Ecto neural progenitor cell (in vitro differentiated cells): Measurements from ENCODE around the gene TAS2R7.
"Not testable (repeated sequence)": the region's sequence is repeated elsewhere in the genome, so short reads cannot be mapped to it uniquely, and the experiment has no call there.

Source experiments
- DNase-seq: peaks from one replicate; pipeline ENCODE4 v3.0.0-alpha.2; 2018; ENCODE audit warnings: low spot score

TAS2R7 gene, protein sequence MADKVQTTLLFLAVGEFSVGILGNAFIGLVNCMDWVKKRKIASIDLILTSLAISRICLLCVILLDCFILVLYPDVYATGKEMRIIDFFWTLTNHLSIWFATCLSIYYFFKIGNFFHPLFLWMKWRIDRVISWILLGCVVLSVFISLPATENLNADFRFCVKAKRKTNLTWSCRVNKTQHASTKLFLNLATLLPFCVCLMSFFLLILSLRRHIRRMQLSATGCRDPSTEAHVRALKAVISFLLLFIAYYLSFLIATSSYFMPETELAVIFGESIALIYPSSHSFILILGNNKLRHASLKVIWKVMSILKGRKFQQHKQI

DNA sequence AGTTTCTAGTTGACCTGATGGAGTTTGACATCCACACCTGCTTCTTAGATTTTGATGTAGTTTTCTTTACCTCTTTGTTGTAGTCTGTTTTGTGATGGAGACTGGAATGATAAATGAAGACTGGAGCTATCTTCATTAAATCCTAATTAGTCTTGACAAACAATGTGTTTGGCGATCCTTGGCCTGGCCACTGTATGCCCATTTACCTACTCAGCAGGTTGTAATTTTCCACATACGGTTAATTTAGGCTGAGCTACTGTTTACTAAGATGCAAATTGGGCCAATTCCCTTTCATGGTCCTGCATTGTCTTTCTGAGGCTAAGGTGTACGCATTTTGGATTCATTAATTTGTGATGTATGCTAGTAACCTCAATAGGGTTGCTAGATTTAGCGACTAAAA lies at the start of gene TAS2R7:
Gene TAS2R7 (minus strand): TSS at position 41 of the 400 bp plus-strand sequence. CDS start 57 bp downstream, outside the sequence.
- no peak for DNase-seq

DNA sequence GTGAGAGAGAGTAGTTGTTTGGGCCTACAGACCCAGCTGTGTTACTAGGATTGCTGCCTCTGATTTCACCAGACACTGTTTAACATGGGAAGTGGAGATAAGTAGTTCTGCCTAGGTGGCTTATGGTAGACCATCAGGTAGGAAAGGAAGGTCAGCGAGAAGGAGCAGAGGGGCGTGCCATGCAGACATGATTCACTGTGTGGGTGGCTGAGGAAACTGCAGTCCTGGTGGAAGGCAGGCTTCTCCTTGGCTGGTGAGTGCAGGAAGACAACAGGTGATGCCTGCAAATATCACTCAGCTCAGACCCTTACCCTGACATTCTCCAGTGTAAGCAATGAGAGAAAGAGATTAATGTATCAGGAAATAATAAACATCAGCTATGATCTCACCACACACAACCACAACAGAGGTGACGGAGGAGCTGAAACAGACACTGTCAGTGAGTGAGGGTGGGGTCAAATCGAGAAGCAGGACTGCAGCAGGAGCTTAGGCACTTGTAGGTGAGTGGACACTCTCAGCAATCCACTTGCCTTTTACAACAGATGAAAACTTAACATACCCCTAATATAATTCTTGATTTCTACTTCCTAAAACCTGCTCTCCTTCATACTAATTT lies 48.9 kb upstream of the TAS2R7 start:
- no peak for DNase-seq

DNA sequence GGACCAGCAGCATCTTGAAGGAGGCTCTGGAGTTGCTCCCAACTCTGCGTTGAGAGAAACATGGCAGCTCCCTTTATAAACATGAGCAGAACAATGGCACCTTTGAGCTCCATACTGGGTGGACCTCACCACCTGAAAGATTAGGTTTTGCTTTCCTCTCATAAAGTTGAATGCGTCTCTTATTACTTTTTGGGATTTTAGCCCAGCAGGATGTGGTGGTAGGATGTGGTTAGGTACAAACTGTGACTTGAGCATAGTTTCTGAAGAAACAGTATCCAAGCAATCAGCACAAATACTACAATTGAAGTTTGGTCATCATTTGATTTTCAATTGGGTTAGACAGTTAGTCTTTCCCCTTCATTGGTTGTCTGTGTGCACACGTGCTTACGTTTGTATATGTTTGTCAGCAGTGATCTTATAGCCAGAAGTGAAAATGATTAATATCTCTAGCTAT lies 47.0 kb upstream of the TAS2R7 start, which contains the start of gene PRR4:
Gene PRR4 (minus strand): TSS at position 51 of the 454 bp plus-strand sequence. CDS start 38 bp downstream, at position 13.
- no peak for DNase-seq

DNA sequence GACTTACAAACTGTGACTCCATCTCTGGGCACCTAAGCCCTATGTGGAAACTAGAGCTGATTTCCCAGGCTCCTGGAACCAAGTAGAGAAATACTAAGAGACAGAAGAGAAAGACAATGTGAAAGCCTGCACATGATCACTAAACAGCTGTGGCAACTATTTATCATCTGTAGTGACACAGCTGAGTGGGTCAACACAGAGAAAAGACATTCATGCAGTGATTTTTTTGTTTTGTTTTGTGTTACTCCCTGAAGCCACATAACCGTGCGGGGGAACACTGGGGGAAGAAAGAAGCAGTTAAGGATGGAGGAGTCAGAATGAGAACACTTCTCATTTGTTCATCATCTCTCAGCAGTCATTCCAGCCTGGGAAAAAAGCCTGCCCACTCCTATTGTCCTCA lies 45.3 kb upstream of the TAS2R7 start:
- no peak for DNase-seq

DNA sequence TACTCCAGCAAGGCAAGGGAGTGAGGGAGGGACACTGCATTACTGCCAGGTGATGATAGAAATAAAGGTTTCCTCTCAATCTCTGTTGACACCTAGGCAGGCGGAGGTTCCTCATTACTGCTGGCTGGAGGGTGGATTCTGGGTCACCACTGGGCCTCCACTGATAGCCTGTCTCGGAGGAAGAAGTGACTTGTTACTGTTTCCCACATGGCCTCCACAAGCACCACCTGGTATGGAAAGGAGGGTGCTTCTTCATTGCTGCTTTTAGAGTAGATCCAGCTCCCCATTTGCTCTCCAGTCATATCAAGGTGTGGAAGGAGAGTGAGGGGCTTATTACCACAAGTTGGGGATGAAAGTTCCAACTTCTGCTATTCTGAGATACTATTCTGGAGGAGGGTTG lies 40.4 kb upstream of the TAS2R7 start:
- DNase-seq, result no peak

DNA sequence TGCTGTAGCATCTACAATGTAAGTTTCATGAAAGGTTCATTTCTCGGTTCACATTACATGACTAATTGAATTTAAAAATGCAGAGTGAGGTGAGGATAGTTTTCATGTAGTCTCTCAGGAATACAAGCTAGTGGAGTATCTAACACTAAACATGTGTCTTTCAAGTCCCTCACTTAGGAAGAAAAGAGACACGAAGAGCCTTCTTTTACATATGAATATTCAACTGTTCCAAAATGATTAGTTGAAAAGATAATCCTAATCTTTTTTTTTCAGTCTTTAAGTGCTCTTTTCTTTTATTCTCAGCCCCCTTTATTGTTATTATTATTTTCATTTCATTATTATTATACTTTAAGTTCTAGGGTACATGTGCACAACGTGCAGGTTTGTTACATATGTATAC lies 36.0 kb upstream of the TAS2R7 start:
- DNase-seq, result no peak

DNA sequence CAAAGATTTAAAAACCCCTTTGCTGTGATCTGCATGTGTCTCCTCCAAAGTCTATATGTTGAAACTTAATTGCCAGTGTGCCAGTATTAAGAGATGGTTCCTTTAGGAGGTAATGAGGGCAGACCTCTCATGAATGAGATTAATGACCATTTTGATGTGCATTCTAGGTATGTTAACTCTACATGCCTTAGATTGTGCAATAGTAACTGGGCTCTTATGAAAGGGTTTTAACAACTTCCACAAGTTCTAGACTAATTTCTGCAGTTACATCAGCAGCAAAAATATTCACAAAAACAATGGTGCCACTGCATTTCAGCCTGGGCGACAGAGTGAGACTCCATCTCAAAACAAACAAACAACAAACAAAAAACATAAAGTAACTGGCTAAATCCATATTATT lies 27.6 kb upstream of the TAS2R7 start:
- DNase-seq, result no peak

DNA sequence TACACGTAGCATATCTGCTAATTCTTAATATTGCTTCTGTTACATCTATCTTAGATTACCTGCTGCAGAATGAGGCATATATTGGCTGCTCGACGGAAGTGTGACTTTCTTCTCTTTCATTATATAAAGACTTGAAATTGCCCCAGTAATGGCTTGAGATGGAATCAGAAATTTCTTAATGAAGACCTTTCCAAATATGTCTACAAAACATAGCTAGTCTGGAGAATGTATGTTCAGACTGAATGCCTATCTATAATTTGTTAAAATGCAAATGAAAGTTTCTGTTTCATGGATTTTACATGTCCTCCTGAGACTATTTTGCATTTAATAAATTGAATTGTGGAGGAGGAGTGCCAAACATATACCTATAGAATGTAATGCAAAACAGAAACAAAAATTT lies 23.8 kb upstream of the TAS2R7 start, which contains the start of gene TAS2R10:
Gene TAS2R10 (minus strand): TSS at position 101 of the 400 bp plus-strand sequence. CDS start 89 bp downstream, at position 12.
- no peak for DNase-seq

DNA sequence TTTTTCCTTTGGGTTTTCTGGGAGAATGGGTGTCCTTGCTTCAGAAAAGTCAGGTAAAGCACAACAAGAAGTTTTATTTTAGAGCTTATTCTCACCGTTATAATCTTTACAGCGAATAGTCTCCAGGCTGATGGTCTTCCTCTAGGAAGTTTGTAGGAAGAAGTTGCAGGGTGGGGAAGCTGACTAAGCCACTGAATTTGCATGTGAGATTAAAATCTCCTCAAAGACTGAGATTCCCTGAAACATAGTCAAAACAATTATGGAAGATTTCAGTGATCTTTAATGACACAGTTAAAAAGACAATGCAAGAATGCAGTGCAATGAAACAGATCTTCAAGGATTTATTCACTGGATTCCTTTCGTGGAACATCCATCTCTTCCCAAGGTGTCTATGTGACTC lies 22.5 kb upstream of the TAS2R7 start:
- no peak for DNase-seq

DNA sequence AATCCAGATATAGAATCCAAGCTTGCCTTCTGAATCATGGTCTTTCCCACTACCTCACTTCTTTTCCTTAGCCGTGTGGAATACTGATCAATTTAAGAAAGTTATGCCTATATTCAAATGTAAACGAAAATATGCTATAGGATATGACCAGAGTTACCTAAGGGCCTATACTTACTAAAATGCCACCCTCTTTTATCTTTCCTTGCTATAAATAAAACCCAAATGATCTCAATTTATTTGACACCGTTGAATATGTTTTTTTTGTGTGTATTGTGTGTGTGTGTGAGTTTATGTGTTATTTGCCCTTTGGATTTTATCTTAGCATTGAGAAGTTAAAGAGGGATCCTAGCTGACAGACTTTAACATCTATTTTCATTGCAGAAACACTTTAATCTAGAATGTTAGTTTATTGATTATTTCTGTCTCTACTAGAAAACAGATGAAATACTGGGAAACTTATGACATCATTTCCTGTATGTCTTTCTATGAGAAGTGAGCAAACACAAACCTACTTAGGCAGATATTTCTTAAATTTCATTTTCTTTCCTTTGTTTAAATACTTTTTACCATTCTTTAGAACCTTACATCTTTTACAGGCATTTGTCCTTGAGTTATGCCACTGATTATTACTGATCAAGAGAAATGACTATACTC lies 9.6 kb upstream of the TAS2R7 start:
- no peak for DNase-seq

DNA sequence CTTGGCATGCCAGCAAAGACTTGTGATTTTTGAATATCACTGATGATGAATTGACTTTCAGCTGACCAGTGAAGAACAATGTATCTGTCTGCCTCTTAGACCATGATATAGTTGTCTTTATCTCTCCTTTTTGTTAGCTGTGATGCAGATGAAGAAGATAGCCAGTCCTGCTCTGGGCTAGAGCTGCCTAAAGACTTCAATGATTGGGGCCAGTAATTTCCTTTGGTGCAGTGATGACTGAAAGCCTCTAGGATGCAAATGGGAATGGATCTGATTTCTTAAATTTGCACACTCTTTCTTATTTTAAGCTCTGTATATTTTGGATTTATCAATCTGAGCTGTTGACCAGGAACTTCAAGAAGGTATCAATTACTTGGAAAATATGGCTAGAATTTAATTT lies 7.6 kb upstream of the TAS2R7 start, which contains the start of gene TAS2R9:
Gene TAS2R9 (minus strand): TSS at position 101 of the 400 bp plus-strand sequence. CDS start 93 bp downstream, at position 8.
- DNase-seq, result no peak

DNA sequence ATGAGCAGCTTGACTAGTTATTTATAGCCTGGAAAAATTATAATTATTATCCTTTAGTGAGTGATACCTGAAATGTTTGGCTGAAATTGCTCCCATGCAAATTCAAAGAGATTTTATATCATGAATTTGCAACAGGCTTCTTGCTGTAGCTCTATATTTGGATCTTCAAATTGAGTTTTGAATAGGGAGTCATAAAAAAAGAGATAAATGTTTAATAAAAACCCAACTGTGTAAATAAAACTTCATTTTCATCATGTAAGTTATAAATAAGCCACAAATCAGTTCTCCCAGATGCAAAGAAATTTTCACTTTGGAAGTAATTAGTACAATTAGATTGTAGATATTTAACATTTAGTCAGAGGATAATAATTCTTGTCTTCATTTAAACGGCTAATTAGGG lies 4.8 kb upstream of the TAS2R7 start, which contains the start of gene TAS2R8:
Gene TAS2R8 (minus strand): TSS at position 101 of the 400 bp plus-strand sequence. CDS start 306 bp downstream, outside the sequence.
- no peak for DNase-seq

DNA sequence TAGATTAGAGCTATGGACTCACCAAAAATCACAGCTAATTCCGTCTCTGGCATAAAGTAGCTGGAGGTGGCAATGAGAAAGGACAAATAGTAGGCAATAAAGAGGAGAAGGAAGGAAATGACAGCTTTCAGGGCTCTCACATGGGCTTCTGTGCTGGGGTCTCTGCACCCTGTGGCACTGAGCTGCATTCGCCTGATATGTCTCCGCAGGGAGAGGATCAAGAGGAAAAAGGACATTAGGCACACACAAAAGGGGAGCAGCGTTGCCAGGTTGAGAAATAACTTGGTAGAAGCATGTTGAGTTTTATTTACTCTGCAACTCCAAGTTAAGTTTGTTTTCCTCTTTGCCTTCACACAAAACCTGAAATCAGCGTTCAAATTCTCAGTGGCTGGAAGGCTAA lies 686 bp downstream of the TAS2R7 start:
- DNase-seq, result no peak

DNA sequence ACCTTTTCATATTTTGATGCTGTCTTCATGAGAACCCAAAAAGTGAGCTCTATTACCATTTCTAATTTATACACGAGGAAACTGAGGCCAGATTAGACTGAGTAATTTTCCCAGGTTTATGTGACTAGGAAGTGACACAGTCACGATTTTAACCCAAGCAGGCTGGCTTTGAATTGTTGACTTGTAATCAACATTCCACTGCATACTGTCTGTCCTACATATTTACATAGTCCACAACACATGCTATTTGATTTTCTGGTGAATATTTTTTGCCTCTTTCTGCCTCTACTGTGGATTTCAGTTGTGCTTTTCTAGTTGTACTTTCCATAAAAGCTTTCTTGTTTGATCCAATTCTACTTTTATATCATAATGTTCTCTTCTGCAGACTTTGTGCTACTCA lies 8.2 kb downstream of the TAS2R7 start:
- DNase-seq, result no peak

DNA sequence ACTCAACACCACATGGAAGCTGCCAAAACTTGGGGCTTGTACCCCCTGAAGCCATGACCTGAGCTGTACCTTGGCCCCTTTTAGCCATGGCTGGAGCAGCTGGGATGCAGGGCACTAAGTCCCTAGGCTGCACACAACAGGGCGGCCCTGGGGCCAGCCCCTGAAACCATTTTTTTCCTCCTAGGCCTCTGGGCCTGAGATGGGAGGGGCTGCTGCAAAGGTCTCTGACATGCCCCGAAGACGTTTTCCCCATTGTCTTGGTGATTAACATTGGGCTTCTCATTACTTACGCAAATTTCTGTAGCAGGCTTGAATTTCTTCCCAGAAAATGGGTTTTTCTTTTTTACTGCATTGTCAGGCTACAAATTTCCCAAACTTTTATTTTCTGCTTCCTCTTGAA lies 10.7 kb downstream of the TAS2R7 start:
- DNase-seq, result not testable (repeated sequence)

DNA sequence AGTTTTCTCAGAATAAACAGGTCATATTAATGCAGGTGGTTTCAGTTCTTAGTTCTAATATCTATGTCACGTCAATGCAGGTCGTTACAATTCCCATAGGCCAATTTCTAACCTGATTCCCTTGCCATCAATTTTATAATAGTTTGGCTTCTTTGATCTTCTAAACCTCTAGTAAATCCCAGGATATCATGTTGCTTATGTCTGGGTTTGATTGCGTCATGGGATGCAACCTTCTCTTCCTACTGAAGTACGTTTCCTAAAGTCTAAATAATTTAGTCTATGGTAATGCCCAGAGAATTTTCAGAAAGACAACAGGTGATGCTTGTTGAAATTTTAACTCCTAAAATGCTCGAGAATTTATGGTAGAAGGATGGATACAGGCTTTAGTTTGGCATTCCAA lies 19.2 kb downstream of the TAS2R7 start:
- DNase-seq, result no peak

DNA sequence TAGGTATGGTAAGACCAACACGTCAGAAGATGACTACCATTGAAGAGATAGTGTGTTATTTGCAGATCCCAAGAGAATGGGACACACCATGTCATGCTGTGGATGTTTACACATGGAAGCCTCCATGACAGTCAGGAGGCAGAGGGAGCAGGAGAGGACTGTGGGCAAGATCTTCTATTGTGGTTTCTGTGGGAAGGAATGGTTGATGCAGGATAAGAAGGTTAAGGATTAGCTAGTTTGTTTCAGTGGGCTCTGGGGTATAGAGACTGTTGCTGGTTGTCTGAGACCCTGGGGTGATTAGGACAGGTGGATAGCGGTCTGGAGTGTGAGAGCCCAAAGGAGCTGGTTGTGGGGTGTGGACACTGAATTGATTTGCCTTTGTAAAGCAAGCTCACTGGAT lies 23.3 kb downstream of the TAS2R7 start:
- DNase-seq, result no peak

DNA sequence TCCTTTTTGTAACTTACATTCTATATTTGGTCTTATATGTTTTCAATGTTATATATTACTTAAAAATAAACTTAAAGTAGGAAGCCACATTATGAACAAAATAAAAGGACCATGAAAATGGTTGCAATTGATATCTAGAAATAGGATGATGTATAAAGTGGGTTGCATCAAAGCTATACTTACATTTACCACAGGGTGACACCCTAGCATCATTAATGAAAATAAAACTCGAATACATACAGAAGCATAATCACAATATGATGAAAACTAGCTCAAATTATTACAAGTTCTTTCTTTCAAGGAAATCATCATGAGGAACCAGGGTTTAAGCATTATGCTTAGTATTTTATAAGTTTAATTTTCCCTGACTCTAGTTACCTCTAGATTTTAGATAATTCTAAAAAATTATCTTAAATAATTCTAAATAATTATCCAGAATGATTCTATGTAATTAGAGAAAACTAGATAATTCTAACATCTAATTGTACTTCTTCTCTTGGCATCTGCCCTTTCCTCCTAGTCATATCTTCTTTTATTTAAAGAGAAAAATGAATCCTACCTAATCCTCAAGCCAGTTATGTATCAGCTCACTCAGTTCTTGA lies 31.2 kb downstream of the TAS2R7 start:
- no peak for DNase-seq

DNA sequence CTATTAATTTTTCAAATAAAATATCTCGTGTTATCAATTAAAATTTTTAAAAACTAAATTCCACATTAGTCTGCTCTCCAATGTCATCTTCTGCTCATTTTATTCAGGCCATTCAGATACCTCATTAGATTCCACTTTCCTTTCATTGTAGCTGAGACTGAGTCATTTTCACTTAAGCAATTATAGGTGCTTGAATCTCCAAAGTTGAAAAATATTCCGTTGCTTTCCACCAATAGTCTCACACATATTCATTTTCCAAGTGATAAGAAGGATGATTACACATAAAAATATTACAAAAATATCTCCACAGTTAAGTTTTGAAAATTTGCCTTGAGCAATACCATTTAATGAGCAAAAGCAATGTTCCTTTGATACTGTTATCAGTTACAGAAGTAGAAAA lies 42.8 kb downstream of the TAS2R7 start:
- DNase-seq, result no peak

DNA sequence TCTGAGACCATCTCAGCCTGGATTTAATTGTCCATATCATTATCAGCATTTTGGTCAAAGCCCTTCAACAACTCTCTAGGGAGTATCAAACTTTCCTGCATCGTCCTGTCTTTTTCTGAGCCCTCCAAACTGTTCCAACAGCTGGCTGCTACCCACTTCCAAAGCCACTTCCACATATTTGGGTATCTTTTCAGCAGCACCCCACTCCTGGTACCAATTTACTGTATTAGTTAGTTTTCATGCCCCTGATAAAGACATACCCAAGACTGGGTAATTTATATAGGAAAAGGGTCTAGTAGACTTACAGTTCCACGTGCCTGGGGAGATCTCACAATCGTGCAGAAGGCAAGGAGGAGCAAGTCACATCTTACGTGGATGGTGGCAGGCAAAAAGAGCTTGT lies 46.2 kb downstream of the TAS2R7 start:
- no peak for DNase-seq

DNA sequence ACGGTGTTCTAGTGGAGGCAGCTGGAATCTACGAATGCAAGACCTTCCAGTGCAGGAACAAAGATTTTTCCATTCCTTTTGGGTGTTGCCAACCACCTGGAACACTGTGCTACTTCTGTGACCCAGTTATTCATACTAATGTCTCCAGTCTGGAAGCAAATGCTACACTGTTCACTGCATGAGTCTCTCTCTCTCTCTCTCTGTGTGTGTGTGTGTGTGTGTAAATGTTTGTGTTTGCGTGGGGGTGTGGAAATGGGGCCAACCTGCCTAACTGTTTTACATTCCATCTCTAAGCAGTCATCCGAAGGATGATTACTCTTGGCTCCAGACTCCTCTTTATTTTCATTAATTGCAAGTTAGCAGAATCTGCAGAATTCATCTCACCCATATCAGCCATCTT lies 49.4 kb downstream of the TAS2R7 start:
- no peak for DNase-seq
